CD4-positive, alpha-beta T cell treated with Interferon alpha-2 for 1 hour (primary cell): ENCODE data around the gene PIPOX.

Source experiments
- DNase-seq, 2 donors: peaks; one replicate each; pipeline ENCODE4 v3.0.0-alpha.2; 2020 to 2022

Gene PIPOX

DNA sequence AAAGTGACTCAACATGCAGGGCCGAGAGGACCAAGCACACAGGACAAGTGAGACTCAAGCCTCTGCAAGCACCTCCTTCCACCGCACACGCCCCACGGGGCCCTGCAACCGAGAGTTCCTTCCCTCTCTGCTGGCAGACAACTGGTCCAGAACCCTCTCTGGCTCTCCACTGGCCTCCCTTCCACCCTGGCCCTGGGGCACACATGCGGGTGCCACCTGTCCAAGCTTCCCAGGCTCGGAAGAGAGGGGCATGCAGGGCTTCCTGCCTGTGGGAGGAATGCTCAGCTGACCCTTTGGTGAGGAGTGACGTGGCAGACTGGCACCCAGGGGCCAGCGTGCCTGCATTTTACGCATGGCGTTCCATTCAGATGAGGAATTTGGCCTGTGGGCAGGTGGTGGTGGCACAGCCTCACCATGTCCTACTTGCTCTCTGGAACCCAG, 59.8 kb downstream of the PIPOX start:
- DNase-seq, result no peak

DNA sequence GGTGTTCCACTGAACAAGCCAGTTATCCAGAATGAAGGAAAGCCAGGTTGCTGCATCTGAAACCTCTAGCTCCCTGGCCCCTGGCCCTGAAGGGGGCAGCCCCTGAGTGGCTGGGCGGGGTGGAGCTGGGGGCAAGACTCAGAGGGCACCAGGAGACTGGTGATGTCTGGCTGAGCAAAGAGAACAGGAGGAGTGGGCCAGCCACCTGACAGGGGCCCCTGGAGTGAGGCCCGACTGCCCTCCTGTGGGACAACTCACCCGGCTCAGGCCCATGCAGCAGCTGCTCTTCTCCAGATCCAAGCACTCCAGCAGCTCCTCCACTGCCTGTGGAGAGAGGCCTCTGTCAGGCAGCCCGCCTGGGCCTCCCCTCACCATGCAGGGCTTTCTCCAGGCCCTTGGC, 60.4 kb downstream of the PIPOX start:
- DNase-seq, result no peak
